Measurements from ENCODE around the gene TTC3.

Gene TTC3

DNA sequence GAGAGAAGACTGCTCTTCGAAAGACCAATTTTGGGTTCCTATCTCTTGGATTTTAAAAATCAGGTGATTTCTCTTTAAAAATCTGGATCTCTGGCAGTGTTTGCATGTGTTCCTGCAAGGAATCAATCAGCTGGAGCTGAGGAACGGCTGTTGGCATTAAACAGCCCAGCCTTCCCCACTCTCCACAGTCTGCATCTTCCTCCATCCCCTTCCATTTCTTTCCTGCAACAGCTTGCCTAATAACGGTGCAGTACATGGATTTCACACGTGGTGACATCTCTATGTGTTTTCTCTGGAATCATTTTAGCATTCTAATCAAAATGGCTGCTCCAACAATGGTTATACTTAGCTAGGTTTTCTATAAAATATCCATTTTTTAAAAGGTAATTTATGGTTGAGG lies 46.6 kb upstream of the TTC3 start (continued):
- TF ChIP-seq KLF8 (tag by site-specific recombination; IDR thresholded peaks at IDR 0.05) (no peak), ZNF175 (tag by site-specific recombination; IDR thresholded peaks at IDR 0.05) (no peak), ZNF112 (tag by site-specific recombination; IDR thresholded peaks at IDR 0.05) (no peak), ZNF214 (tag by site-specific recombination; IDR thresholded peaks at IDR 0.05; ENCODE audit: borderline replicate concordance) (no peak), BCL11A (tag by site-specific recombination; IDR thresholded peaks at IDR 0.05; ENCODE audit: low read depth) (no peak)

DNA sequence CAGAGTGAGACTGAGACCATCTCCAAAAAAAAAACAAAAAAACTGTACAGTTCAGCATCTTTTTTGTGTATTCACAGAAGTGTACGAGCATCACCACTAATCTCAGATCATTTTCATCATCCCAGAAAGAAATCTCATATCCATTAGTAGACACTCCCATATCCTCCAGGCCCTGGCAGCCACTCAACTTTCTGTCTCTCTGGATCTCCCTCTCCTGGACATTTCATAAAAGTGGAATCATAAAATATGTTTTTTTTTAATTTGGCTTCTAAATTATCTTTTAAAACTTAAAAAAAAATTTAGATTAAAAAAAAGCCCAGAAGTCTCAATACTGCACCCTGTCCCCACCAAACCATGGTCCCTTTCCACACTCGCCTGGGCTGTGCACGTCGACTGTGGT lies 44.5 kb upstream of the TTC3 start:
- ChIA-PET POLR2A (no interaction called here), CTCF (interaction anchor here (2.0 kb wide), 1 partner anchor 19 kb away, joined by 6 read pairs; no protein-coding TSS in a partner anchor)
- no peak for TF ChIP-seq HOXA7 (CRISPR knock-in tag; IDR thresholded peaks at IDR 0.05; ENCODE audit: borderline replicate concordance)
- TF ChIP-seq ZNF624 (tag by site-specific recombination; IDR thresholded peaks at IDR 0.05) = no peak
- no peak for TF ChIP-seq ZNF521 (tag by site-specific recombination; IDR thresholded peaks at IDR 0.05)
- TF ChIP-seq, protein P1, sequence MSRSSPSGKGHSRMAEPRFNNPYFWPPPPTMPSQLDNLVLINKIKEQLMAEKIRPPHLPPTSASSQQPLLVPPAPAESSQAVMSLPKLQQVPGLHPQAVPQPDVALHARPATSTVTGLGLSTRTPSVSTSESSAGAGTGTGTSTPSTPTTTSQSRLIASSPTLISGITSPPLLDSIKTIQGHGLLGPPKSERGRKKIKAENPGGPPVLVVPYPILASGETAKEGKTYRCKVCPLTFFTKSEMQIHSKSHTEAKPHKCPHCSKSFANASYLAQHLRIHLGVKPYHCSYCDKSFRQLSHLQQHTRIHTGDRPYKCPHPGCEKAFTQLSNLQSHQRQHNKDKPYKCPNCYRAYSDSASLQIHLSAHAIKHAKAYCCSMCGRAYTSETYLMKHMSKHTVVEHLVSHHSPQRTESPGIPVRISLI (tag by site-specific recombination; IDR thresholded peaks at IDR 0.05) = no peak
- no peak for TF ChIP-seq RBAK (tag by site-specific recombination; IDR thresholded peaks at IDR 0.05)
- TF ChIP-seq ZEB2 (tag by site-specific recombination; IDR thresholded peaks at IDR 0.05) = no peak
- Histone ChIP-seq H3K36me3 (ENCODE audit: control insufficient read depth in 2 of 2, insufficient read depth in 1 of 2, low read length in 2 of 2) (no peaks in the 10 kb centered on the region), H3K27ac (ENCODE audit: extremely low read depth, low read depth, low read length) (no peak overlapping the region), H3K4me1 (ENCODE audit: control insufficient read depth, insufficient read depth, low read length) (no peaks in the 10 kb centered on the region), H3K4me3 (ENCODE audit: low read depth, low read length) (no peak overlapping the region), H3K9me3 (ENCODE audit: control insufficient read depth, insufficient read depth, low read depth, low read length) (no peaks in the 10 kb centered on the region)

DNA sequence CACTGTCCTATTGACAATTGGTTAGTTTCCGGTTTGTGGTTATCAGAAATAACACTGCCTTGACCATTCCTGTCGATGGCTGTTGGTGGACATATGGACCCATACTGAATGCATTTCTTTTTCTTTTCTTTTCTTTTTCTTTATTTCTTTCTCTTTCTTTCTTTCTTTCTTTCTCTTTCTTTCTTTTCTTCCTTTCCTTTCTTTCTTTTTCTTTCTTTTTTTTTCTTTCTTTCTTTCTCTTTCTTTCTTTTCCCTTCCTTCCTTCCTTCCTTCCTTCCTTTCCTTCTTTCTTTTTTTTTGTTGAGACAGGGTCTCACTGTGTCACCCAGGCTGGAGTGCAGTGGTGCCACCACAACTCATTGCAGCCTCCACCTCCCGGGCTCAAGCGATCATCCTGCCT lies 42.2 kb upstream of the TTC3 start:
- no peak for TF ChIP-seq ZNF664 (tag by site-specific recombination; IDR thresholded peaks at IDR 0.05)
- TF ChIP-seq ZNF768 (tag by site-specific recombination; IDR thresholded peaks at IDR 0.05) = no peak
- no peak for TF ChIP-seq KLF1 (tag by site-specific recombination; IDR thresholded peaks at IDR 0.05)
- no peak for TF ChIP-seq ZFP3 (tag by site-specific recombination; IDR thresholded peaks at IDR 0.05; ENCODE audit: low read depth)
- no peak for TF ChIP-seq ZSCAN30 (tag by site-specific recombination; IDR thresholded peaks at IDR 0.05)
- TF ChIP-seq ZNF596 (tag by site-specific recombination; IDR thresholded peaks at IDR 0.05) = no peak
- TF ChIP-seq ZNF561 (tag by site-specific recombination; IDR thresholded peaks at IDR 0.05; ENCODE audit: borderline replicate concordance) = no peak
- no peak for TF ChIP-seq GLI4 (tag by site-specific recombination; IDR thresholded peaks at IDR 0.05)
- no peak for TF ChIP-seq ZNF555 (tag by site-specific recombination; conservative IDR thresholded peaks at IDR 0.05)
- no peak for TF ChIP-seq ZNF530 (tag by site-specific recombination; IDR thresholded peaks at IDR 0.05; ENCODE audit: low read depth)
- TF ChIP-seq ZNF366 (tag by site-specific recombination; conservative IDR thresholded peaks at IDR 0.05) = peak; percentile 91
- TF ChIP-seq SALL2 (tag by site-specific recombination; IDR thresholded peaks at IDR 0.05; ENCODE audit: borderline replicate concordance) = no peak
- TF ChIP-seq, protein P2, sequence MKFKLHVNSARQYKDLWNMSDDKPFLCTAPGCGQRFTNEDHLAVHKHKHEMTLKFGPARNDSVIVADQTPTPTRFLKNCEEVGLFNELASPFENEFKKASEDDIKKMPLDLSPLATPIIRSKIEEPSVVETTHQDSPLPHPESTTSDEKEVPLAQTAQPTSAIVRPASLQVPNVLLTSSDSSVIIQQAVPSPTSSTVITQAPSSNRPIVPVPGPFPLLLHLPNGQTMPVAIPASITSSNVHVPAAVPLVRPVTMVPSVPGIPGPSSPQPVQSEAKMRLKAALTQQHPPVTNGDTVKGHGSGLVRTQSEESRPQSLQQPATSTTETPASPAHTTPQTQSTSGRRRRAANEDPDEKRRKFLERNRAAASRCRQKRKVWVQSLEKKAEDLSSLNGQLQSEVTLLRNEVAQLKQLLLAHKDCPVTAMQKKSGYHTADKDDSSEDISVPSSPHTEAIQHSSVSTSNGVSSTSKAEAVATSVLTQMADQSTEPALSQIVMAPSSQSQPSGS (tag by site-specific recombination; IDR thresholded peaks at IDR 0.05; ENCODE audit: low read depth) = no peak
- peak; percentile 85 for TF ChIP-seq PRDM1 (tag by site-specific recombination; IDR thresholded peaks at IDR 0.05)
- TF ChIP-seq, protein P3, sequence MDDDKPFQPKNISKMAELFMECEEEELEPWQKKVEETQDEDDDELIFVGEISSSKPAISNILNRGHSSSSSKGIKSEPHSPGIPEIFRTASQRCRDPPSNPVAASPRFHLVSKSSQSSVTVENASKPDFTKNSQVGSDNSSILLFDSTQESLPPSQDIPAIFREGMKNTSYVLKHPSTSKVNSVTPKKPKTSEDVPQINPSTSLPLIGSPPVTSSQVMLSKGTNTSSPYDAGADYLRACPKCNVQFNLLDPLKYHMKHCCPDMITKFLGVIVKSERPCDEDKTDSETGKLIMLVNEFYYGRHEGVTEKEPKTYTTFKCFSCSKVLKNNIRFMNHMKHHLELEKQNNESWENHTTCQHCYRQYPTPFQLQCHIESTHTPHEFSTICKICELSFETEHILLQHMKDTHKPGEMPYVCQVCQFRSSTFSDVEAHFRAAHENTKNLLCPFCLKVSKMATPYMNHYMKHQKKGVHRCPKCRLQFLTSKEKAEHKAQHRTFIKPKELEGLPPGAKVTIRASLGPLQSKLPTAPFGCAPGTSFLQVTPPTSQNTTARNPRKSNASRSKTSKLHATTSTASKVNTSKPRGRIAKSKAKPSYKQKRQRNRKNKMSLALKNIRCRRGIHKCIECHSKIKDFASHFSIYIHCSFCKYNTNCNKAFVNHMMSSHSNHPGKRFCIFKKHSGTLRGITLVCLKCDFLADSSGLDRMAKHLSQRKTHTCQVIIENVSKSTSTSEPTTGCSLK (tag by site-specific recombination; IDR thresholded peaks at IDR 0.05) = no peak
- TF ChIP-seq, protein P4, sequence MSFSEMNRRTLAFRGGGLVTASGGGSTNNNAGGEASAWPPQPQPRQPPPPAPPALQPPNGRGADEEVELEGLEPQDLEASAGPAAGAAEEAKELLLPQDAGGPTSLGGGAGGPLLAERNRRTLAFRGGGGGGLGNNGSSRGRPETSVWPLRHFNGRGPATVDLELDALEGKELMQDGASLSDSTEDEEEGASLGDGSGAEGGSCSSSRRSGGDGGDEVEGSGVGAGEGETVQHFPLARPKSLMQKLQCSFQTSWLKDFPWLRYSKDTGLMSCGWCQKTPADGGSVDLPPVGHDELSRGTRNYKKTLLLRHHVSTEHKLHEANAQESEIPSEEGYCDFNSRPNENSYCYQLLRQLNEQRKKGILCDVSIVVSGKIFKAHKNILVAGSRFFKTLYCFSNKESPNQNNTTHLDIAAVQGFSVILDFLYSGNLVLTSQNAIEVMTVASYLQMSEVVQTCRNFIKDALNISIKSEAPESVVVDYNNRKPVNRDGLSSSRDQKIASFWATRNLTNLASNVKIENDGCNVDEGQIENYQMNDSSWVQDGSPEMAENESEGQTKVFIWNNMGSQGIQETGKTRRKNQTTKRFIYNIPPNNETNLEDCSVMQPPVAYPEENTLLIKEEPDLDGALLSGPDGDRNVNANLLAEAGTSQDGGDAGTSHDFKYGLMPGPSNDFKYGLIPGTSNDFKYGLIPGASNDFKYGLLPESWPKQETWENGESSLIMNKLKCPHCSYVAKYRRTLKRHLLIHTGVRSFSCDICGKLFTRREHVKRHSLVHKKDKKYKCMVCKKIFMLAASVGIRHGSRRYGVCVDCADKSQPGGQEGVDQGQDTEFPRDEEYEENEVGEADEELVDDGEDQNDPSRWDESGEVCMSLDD (tag by site-specific recombination; IDR thresholded peaks at IDR 0.05) = no peak
- CTCF ChIA-PET = no interaction called here
- Histone ChIP-seq H3K4me1 (ENCODE audit: control insufficient read depth, insufficient read depth, low read length) (no peaks in the 10 kb centered on the region), H3K4me3 (ENCODE audit: low read depth, low read length) (no peak overlapping the region), H3K9me3 (ENCODE audit: control insufficient read depth, insufficient read depth, low read depth, low read length) (no peaks in the 10 kb centered on the region), H3K36me3 (ENCODE audit: control insufficient read depth in 2 of 2, insufficient read depth in 1 of 2, low read length in 2 of 2) (no peaks in the 10 kb centered on the region), H3K27ac (ENCODE audit: extremely low read depth, low read depth, low read length) (no peak overlapping the region)
- POLR2A ChIA-PET = no interaction called here
